Loucy (cell line): ENCODE results near the gene GALNT10.

ENCODE experiments used
- H2AFZ ChIP-seq: fragments of 200-600 bp; sonication (generic); 2 replicates; pipeline ENCODE4 v1.6.0; 2016; ENCODE audit warnings: antibody characterized with exemption, mild to moderate bottlenecking, low read length, moderate library complexity
- H3F3A ChIP-seq: fragments of 200-600 bp; 2 replicates; pipeline ENCODE4 v1.6.0; 2016; ENCODE audit warnings: antibody characterized with exemption, low read depth, mild to moderate bottlenecking
- H3K27me3 ChIP-seq: fragments of 200-600 bp; sonication (generic); 2 replicates; pipeline ENCODE4 v1.6.1; 2014; ENCODE audit warnings: low read length, mild to moderate bottlenecking; ENCODE audit not compliant: insufficient read depth, poor library complexity, severe bottlenecking
- H3K36me3 ChIP-seq: fragments of 200-600 bp; sonication (generic); 2 replicates; pipeline ENCODE4 v1.6.1; 2016; ENCODE audit warnings: low read length; ENCODE audit not compliant: insufficient read depth
- H3K4me1 ChIP-seq: fragments of 200-600 bp; sonication (generic); 2 replicates; pipeline ENCODE4 v1.5.1; 2014; ENCODE audit warnings: low read length, mild to moderate bottlenecking; ENCODE audit not compliant: insufficient read depth, poor library complexity, severe bottlenecking
- H3K4me2 ChIP-seq: fragments of 200-600 bp; sonication (generic); 2 replicates; pipeline ENCODE4 v1.6.0; 2014; ENCODE audit warnings: antibody characterized with exemption, low read length, low read depth, mild to moderate bottlenecking; ENCODE audit not compliant: poor library complexity, severe bottlenecking
- H3K4me3 ChIP-seq: fragments of 200-600 bp; sonication (generic); 2 replicates; pipeline ENCODE4 v1.5.1; 2014; ENCODE audit warnings: low read length, mild to moderate bottlenecking, mixed read lengths; ENCODE audit not compliant: poor library complexity, severe bottlenecking
- H3K79me2 ChIP-seq: fragments of 200-600 bp; sonication (generic); 2 replicates; pipeline ENCODE4 v1.6.1; 2014; ENCODE audit warnings: low read length; ENCODE audit not compliant: insufficient read depth
- H3K9ac ChIP-seq: fragments of 200-600 bp; sonication (generic); 2 replicates; pipeline ENCODE4 v1.6.0; 2014; ENCODE audit warnings: mild to moderate bottlenecking, low read depth, low read length, moderate library complexity; ENCODE audit not compliant: poor library complexity, severe bottlenecking
- H3K9me2 ChIP-seq: fragments of 200-600 bp; sonication (generic); replicated peaks from 2 replicates; pipeline ENCODE4 v1.6.1; 2016; ENCODE audit warnings: low read depth, low read length, mixed read lengths
- H3K9me3 ChIP-seq: fragments of 200-600 bp; sonication (generic); 2 replicates; pipeline ENCODE4 v1.6.1; 2014; ENCODE audit warnings: mild to moderate bottlenecking, antibody characterized with exemption, low read length, low read depth; ENCODE audit not compliant: insufficient read depth
- H4K20me1 ChIP-seq: fragments of 200-600 bp; sonication (generic); 2 replicates; pipeline ENCODE4 v1.6.0; 2014; ENCODE audit warnings: antibody characterized with exemption, low read length, mild to moderate bottlenecking; ENCODE audit not compliant: insufficient read depth, poor library complexity, severe bottlenecking
- EZH2phosphoT487 ChIP-seq: fragments of 200-600 bp; IDR thresholded peaks from 2 replicates; pipeline ENCODE4 v1.6.1; 2018; ENCODE audit warnings: antibody characterized with exemption, mild to moderate bottlenecking, moderate library complexity, borderline replicate concordance
- TF ChIP-seq, protein P1 (sequence below): fragments of 200-600 bp; sonication (generic); conservative IDR thresholded peaks from 2 replicates; pipeline ENCODE4 v1.5.1; 2014; ENCODE audit warnings: mild to moderate bottlenecking, antibody characterized with exemption, low read length

GALNT10 gene

DNA sequence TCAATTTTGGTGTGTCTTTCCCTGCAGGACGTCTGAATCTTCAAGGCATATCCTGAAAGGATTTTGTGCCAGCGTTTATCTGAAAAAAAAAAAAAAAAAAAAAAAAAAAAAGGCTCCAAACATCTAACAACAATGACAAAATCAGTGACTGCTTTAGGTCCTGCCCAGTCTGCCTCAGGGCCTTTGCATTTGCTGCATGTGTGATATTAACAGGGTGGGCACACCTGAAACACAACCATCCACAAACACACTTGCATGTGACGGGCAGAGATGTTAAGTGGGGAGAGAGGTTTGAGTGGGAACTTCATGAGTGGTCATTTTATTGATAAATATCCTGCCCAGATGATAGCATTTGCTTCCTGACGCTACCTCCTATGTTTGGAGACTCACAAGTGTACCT, 172.9 kb downstream of the GALNT10 start:
- Histone ChIP-seq H3K4me1 (no peaks in the 10 kb centered on the region), H4K20me1 (no peaks in the 10 kb centered on the region), H3K27me3 (no peaks in the 10 kb centered on the region), H3K36me3 (no peaks in the 10 kb centered on the region), H3K9me2 (no peaks in the 10 kb centered on the region), H3K79me2 (no peaks in the 10 kb centered on the region), H2AFZ (no peak overlapping the region), H3K4me3 (no peak overlapping the region), H3K4me2 (no peak overlapping the region), H3F3A (no peaks in the 10 kb centered on the region), H3K9me3 (no peaks in the 10 kb centered on the region), H3K9ac (no peak overlapping the region)
- TF ChIP-seq, protein P1, sequence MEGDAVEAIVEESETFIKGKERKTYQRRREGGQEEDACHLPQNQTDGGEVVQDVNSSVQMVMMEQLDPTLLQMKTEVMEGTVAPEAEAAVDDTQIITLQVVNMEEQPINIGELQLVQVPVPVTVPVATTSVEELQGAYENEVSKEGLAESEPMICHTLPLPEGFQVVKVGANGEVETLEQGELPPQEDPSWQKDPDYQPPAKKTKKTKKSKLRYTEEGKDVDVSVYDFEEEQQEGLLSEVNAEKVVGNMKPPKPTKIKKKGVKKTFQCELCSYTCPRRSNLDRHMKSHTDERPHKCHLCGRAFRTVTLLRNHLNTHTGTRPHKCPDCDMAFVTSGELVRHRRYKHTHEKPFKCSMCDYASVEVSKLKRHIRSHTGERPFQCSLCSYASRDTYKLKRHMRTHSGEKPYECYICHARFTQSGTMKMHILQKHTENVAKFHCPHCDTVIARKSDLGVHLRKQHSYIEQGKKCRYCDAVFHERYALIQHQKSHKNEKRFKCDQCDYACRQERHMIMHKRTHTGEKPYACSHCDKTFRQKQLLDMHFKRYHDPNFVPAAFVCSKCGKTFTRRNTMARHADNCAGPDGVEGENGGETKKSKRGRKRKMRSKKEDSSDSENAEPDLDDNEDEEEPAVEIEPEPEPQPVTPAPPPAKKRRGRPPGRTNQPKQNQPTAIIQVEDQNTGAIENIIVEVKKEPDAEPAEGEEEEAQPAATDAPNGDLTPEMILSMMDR = no peak
- TF ChIP-seq EZH2phosphoT487 = no peak

- Histone ChIP-seq H3K4me1 (no peaks in the 10 kb centered on the region), H3K79me2 (no peaks in the 10 kb centered on the region), H3K4me3 (no peak overlapping the region), H3K27me3 (no peaks in the 10 kb centered on the region), H3K9ac (no peak overlapping the region), H3K9me2 (no peaks in the 10 kb centered on the region), H3K36me3 (no peaks in the 10 kb centered on the region), H3K4me2 (no peak overlapping the region), H3F3A (no peaks in the 10 kb centered on the region), H2AFZ (no peak overlapping the region), H3K9me3 (no peaks in the 10 kb centered on the region), H4K20me1 (no peaks in the 10 kb centered on the region)
- TF ChIP-seq, protein P1 = no peak
- no peak for TF ChIP-seq EZH2phosphoT487
Measured at GRCh38 chr5:154364771-154365170, 174.2 kb downstream of the GALNT10 start.

DNA sequence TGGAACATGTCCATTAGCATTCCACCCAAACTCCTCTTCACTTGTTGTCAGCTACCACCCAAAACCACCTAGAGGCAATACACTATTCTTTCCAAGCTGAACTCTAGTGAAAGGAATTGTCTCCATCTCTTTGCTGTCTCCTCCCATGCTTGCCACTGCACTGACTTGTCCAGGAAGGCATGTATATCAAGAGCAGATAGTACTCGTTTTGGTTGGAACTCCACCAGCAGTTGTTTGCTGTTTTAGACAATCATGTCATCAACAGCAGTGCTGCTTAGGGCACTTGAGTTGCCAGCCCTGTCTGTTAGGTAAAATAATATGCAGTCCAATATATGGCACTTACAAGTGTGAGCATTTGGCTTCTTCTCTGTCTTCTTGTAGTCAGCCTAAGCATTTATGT, 175.3 kb downstream of the GALNT10 start:
- H2AFZ ChIP-seq = no peak overlapping the region
- H4K20me1 ChIP-seq = no peaks in the 10 kb centered on the region
- H3K27me3 ChIP-seq = no peaks in the 10 kb centered on the region
- no peaks in the 10 kb centered on the region for H3K9me2 ChIP-seq
- H3K79me2 ChIP-seq = no peaks in the 10 kb centered on the region
- H3K4me1 ChIP-seq = no peaks in the 10 kb centered on the region
- no peaks in the 10 kb centered on the region for H3K36me3 ChIP-seq
- H3K4me2 ChIP-seq = no peak overlapping the region
- no peak overlapping the region for H3K4me3 ChIP-seq
- no peak for TF ChIP-seq EZH2phosphoT487
- TF ChIP-seq, protein P1 = no peak
- H3F3A ChIP-seq = no peaks in the 10 kb centered on the region
- no peaks in the 10 kb centered on the region for H3K9me3 ChIP-seq
- H3K9ac ChIP-seq = no peak overlapping the region
